Smooth muscle cell (in vitro differentiated cells): ENCODE results near the gene C12orf75. TPM values are rescaled to one million over a fixed set of nuclear protein-coding genes. Genes with fewer than 3 reads are reported as not detected.

Experiments used
- DNase-seq: peaks from one replicate; lab custom pipeline; 2025; ENCODE audit not compliant: unreplicated experiment; lab: John Stamatoyannopoulos, UW
- H2AFZ ChIP-seq: fragments of 200-600 bp; sonication (generic); 2 replicates; pipeline ENCODE4 v1.6.0; 2016; ENCODE audit warnings: antibody characterized with exemption, low read depth, mild to moderate bottlenecking
- H3F3A ChIP-seq: fragments of 200-600 bp; sonication (generic); 2 replicates; pipeline ENCODE4 v1.6.0; 2017; ENCODE audit warnings: antibody characterized with exemption, low read depth
- H3K27ac ChIP-seq: fragments of 200-600 bp; sonication (generic); 2 replicates; pipeline ENCODE4 v1.5.1; 2016; ENCODE audit warnings: low read depth, mild to moderate bottlenecking
- H3K27me3 ChIP-seq: fragments of 200-600 bp; sonication (generic); 2 replicates; pipeline ENCODE4 v1.6.1; 2016; ENCODE audit warnings: low read depth, mild to moderate bottlenecking
- H3K36me3 ChIP-seq: fragments of 200-600 bp; sonication (generic); 2 replicates; pipeline ENCODE4 v1.5.1; 2016; ENCODE audit warnings: low read depth
- H3K4me1 ChIP-seq: fragments of 200-600 bp; sonication (generic); 2 replicates; pipeline ENCODE4 v1.5.1; 2016; ENCODE audit warnings: low read depth
- H3K4me2 ChIP-seq: fragments of 200-600 bp; sonication (generic); 2 replicates; pipeline ENCODE4 v1.6.0; 2016; ENCODE audit warnings: mild to moderate bottlenecking
- H3K4me3 ChIP-seq: fragments of 200-600 bp; sonication (generic); 2 replicates; pipeline ENCODE4 v1.5.1; 2016; ENCODE audit warnings: mild to moderate bottlenecking
- H3K79me2 ChIP-seq: fragments of 200-600 bp; sonication (generic); 2 replicates; pipeline ENCODE4 v1.6.0; 2016; ENCODE audit warnings: low read depth, mild to moderate bottlenecking
- H3K9ac ChIP-seq: fragments of 200-600 bp; sonication (generic); 2 replicates; pipeline ENCODE4 v1.6.0; 2016; ENCODE audit warnings: low read depth
- H3K9me3 ChIP-seq: fragments of 200-600 bp; sonication (generic); replicated peaks from 2 replicates; pipeline ENCODE4 v1.5.1; 2016; ENCODE audit warnings: low read depth
- H4K20me1 ChIP-seq: fragments of 200-600 bp; sonication (generic); 2 replicates; pipeline ENCODE4 v1.6.0; 2016; ENCODE audit warnings: low read depth
- CTCF ChIP-seq: fragments of 200-600 bp; sonication (generic); IDR thresholded peaks from 2 replicates; pipeline ENCODE4 v1.5.1; 2017; ENCODE audit warnings: borderline replicate concordance, mild to moderate bottlenecking, antibody characterized with exemption; ENCODE audit not compliant: insufficient read depth, poor library complexity, severe bottlenecking
- WGBS: methylation state at CpG from one replicate; pipeline ENCODE4 v1.1.7; 2016; ENCODE audit warnings: low lambda C conversion rate; 5-methylcytosine and 5-hydroxymethylcytosine counted together
- polyA plus RNA-seq: library from polyadenylated mRNA; unstranded; fragments of >200 nt; fragmentation: Nextera tagmentation; extraction: Ambion mirVana; gene quantifications from 2 replicates; pipeline ENCODE4 v1.2.1, GENCODE V29; 2016
- total RNA-seq: library from RNA; depleted of rRNA; stranded (reverse); fragments of >200 nt; gene quantifications from 2 replicates; pipeline ENCODE4 v1.2.3, GENCODE V29; 2014

The C12orf75 gene
- total and polyA plus RNA-seq, 2 experiments from 2014 or later, result 201 to 309 TPM

GRCh38 chr12:105396983-105397382 lies 66.5 kb downstream of the C12orf75 start:
- no peak overlapping the region for H3K27ac ChIP-seq
- no peaks in the 10 kb centered on the region for H3K9me3 ChIP-seq
- TF ChIP-seq CTCF, result no peak
- no peak overlapping the region for H3K4me2 ChIP-seq
- 98% methylated on average over 2 of the region's 2 CpGs for WGBS
- peaks cover 5% of the 10 kb centered on the region for H3F3A ChIP-seq
- H3K36me3 ChIP-seq, result no peaks in the 10 kb centered on the region
- no peak overlapping the region for H2AFZ ChIP-seq
- no peak for DNase-seq
- H3K4me3 ChIP-seq, result no peak overlapping the region
- no peaks in the 10 kb centered on the region for H3K4me1 ChIP-seq
- H4K20me1 ChIP-seq, result no peaks in the 10 kb centered on the region
- H3K9ac ChIP-seq, result no peak overlapping the region
- no peaks in the 10 kb centered on the region for H3K79me2 ChIP-seq
- H3K27me3 ChIP-seq, result no peaks in the 10 kb centered on the region

- no peak for DNase-seq
- H4K20me1 ChIP-seq, result no peaks in the 10 kb centered on the region
- WGBS, result 98% methylated on average over 2 of the region's 2 CpGs
These were observed 68.4 kb downstream of the C12orf75 start for GRCh38 chr12:105398930-105399329.

GRCh38 chr12:105399428-105400081 lies 69.1 kb downstream of the C12orf75 start:
- H3K79me2 ChIP-seq, result no peaks in the 10 kb centered on the region
- no peaks in the 10 kb centered on the region for H3K4me1 ChIP-seq
- no peaks in the 10 kb centered on the region for H3K27me3 ChIP-seq
- H2AFZ ChIP-seq, result no peak overlapping the region
- no peak overlapping the region for H3K4me2 ChIP-seq
- TF ChIP-seq CTCF, result no peak
- H4K20me1 ChIP-seq, result no peaks in the 10 kb centered on the region
- WGBS, result 95% methylated on average over 7 of the region's 7 CpGs
- DNase-seq, result no peak
- no peaks in the 10 kb centered on the region for H3K9me3 ChIP-seq
- H3K36me3 ChIP-seq, result no peaks in the 10 kb centered on the region
- no peak overlapping the region for H3K27ac ChIP-seq
- H3K9ac ChIP-seq, result no peak overlapping the region
- H3F3A ChIP-seq, result no peaks in the 10 kb centered on the region
- no peak overlapping the region for H3K4me3 ChIP-seq

More at GRCh38 chr12:105398930-105399329, 68.4 kb downstream of the C12orf75 start:
- no peaks in the 10 kb centered on the region for H3K4me1 ChIP-seq
- H3K27ac ChIP-seq, result no peak overlapping the region
- no peaks in the 10 kb centered on the region for H3K79me2 ChIP-seq
- H3K9me3 ChIP-seq, result no peaks in the 10 kb centered on the region
- no peak overlapping the region for H3K9ac ChIP-seq
- H3K4me3 ChIP-seq, result no peak overlapping the region
- no peak for TF ChIP-seq CTCF
- H3K4me2 ChIP-seq, result no peak overlapping the region
- H3K36me3 ChIP-seq, result no peaks in the 10 kb centered on the region
- H3F3A ChIP-seq, result peaks cover 4% of the 10 kb centered on the region
- no peaks in the 10 kb centered on the region for H3K27me3 ChIP-seq
- H2AFZ ChIP-seq, result no peak overlapping the region

GRCh38 chr12:105400227-105400626 lies 69.7 kb downstream of the C12orf75 start:
- 98% methylated on average over 4 of the region's 4 CpGs for WGBS
- no peaks in the 10 kb centered on the region for H3F3A ChIP-seq
- H2AFZ ChIP-seq, result no peak overlapping the region
- no peaks in the 10 kb centered on the region for H3K36me3 ChIP-seq
- H3K9ac ChIP-seq, result no peak overlapping the region
- H3K4me1 ChIP-seq, result no peaks in the 10 kb centered on the region
- no peak overlapping the region for H3K4me2 ChIP-seq
- no peaks in the 10 kb centered on the region for H4K20me1 ChIP-seq
- TF ChIP-seq CTCF, result no peak
- no peaks in the 10 kb centered on the region for H3K79me2 ChIP-seq
- DNase-seq, result no peak
- no peak overlapping the region for H3K27ac ChIP-seq
- no peaks in the 10 kb centered on the region for H3K27me3 ChIP-seq
- H3K4me3 ChIP-seq, result no peak overlapping the region
- H3K9me3 ChIP-seq, result no peaks in the 10 kb centered on the region
